Pulmonary artery endothelial cell (primary cell): ENCODE measurements around the gene MBNL3. TPM values are rescaled to one million over a fixed set of nuclear protein-coding genes. Genes with fewer than 3 reads are reported as not detected.
"Not testable (repeated sequence)": the region's sequence is repeated elsewhere in the genome, so short reads cannot be mapped to it uniquely, and the experiment has no call there.

Experiments
- DNase-seq: peaks from one replicate; pipeline ENCODE4 v3.0.0-alpha.2; 2011; ENCODE audit warnings: low read depth, low spot score
- total RNA-seq: library from RNA; depleted of rRNA; stranded (reverse); fragments of >200 nt; gene quantifications from 2 replicates; pipeline ENCODE4 v1.2.3, GENCODE V29; 2014

MBNL3 gene
- total RNA-seq, 1 donor from 2014 or later, result 1.4 TPM

DNA sequence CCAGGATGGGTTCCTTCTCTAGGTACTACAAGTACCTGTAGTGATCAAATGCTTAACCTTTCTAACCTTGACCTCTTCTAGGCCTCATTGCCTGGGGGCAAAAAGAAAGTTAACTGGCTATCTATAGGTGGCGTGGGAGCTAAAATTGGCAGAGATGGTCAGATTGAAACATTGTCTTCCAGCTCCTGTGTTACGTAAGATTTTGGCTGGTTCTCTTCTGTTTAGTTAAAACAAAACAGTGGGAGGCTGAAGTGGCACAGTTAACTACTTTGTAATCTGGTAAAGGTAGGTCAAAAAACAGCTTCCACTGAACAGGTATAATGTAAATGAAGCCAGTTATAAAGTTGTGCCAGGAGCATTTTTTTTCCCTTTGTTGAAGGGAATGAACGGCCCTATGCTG is 115.2 kb downstream of the MBNL3 start:
- no peak for DNase-seq

- no peak for DNase-seq
Measured at GRCh38 chrX:132369617-132370326, 119.1 kb downstream of the MBNL3 start.

DNA sequence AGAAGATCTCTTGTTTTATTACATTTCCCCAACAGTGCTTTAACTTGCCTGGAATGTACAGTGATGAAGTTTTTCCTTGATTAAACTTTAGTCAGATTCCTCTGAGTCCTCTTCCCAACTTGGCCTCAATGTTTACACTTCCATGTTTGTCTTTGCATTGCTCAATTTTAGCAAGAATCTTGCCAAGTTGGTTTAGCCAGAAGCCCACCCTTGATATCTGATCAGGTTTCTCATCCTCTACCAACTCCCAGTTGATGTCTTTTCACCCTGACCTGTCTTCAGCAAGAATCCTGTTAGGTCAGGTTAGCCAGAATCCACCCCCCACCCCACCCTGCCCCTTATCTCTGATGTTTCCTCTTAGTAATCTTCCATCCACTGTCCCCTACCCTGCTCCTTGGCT is 120.9 kb downstream of the MBNL3 start:
- no peak for DNase-seq

- DNase-seq, result no peak
Measured at GRCh38 chrX:132367314-132367713, 121.5 kb downstream of the MBNL3 start.

DNA sequence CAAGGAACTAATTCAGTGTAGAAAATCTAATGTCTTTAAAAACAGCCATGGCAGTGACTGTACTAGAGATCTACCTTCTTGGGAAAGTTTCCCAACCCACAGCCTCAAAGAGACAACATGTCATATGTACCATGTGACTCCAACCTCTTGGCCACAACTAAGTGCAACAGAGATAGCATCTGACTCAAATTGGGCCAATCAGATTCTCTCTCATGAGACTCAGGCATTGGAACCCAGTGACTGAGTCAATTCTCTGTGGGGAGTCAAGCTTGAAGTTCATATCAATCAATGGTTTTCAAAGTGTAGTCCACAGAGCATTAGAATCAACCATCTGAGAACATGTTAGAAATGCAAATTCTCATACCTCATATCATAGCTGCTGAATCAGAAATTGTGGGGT is 123.3 kb downstream of the MBNL3 start:
- DNase-seq, result no peak

DNA sequence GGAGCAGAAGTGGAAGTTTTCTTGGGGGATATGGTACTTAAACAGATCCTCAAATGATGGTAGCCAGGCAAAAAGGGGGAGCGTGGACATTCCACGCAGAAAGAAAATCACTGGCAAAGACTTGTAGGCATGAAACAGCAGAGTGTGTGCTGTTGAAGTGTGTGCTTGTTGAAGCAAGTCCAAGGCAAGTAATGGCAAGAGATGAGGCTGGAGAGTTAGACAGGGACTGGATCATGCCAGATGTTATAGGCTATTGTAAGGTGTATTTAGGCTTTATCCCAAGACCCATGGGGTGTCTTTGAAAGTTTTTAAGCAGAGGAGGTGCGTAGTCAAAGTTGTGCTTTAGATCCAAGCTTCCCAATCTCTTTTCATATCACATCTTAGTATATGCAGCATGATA is 124.5 kb downstream of the MBNL3 start:
- no peak for DNase-seq

GRCh38 chrX:132353430-132353829 is 135.4 kb downstream of the MBNL3 start:
- no peak for DNase-seq

DNA sequence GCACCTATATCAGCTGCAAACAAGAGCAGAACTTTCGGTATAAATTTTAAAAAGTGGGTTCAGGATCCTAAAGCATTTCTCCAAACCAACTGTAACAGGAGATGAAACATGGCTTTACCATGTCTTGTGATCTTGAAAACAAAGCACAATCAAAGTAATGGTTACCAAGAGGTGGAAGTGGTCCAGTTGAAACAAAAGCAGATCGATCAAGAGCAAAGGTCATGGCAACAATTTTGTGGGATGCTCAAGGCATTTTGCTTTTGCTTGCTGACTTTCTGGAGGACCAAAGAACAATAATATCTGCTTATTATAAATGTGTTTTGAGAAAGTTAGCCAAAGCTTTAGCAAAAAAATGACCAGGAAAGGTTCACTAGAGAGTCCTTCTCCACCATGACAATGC is 152.7 kb downstream of the MBNL3 start:
- DNase-seq, result no peak

DNA sequence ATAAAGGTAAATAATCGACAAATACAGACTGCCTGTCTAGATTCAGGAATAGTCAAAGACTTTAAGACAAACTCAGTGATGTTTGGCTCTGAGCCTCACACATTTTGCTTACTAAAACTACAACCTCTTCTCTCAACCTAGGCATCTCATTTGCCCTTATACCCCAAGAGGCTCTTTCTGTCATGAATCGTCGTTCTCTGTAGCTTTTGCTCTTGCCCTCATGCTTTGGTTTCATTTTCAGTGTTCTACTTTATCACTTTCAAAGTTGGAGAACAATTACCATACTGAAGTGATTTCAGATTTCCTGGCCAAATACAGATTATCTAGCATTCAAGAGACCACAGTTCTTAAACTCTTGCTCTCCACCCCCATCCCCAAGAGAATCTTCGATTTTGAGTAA is 155.5 kb downstream of the MBNL3 start:
- no peak for DNase-seq

GRCh38 chrX:132331532-132331931 is 157.3 kb downstream of the MBNL3 start:
- no peak for DNase-seq

GRCh38 chrX:132331000-132331399 is 157.8 kb downstream of the MBNL3 start:
- no peak for DNase-seq

GRCh38 chrX:132330156-132330729 is 158.6 kb downstream of the MBNL3 start:
- no peak for DNase-seq

- DNase-seq, result not testable (repeated sequence)
Measured at GRCh38 chrX:132326960-132327359, 161.9 kb downstream of the MBNL3 start.
